ENCODE measurements around the gene COL15A1.

DNA sequence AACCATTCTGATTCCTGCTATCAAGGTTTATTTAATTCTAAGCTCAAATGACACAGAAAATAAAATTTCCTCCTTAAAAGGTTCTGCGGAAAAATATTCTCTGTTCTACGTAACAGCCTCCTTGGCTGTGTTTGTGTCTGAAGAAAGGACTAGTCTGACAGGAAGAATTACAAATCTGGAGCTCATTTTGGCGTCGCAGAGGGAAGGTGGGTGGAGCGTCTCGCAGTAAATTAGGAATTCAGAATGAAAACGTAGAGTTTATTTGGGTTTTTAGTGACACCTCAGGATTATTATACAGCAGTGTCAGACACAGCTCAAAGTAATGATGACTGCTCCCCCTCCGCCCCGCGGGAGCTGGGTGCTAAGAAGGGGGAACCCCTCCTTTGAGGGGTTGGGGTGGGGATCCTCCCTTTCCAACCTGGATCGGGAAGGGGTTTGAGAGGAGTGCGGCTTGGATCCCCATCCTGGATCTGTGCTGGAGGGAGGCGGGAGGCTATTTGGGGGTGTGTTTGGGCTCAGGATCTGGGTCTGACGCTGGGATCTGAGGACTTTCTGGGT is 160.3 kb downstream of the COL15A1 start:
- TF ChIP-seq, protein P1, sequence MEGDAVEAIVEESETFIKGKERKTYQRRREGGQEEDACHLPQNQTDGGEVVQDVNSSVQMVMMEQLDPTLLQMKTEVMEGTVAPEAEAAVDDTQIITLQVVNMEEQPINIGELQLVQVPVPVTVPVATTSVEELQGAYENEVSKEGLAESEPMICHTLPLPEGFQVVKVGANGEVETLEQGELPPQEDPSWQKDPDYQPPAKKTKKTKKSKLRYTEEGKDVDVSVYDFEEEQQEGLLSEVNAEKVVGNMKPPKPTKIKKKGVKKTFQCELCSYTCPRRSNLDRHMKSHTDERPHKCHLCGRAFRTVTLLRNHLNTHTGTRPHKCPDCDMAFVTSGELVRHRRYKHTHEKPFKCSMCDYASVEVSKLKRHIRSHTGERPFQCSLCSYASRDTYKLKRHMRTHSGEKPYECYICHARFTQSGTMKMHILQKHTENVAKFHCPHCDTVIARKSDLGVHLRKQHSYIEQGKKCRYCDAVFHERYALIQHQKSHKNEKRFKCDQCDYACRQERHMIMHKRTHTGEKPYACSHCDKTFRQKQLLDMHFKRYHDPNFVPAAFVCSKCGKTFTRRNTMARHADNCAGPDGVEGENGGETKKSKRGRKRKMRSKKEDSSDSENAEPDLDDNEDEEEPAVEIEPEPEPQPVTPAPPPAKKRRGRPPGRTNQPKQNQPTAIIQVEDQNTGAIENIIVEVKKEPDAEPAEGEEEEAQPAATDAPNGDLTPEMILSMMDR (IDR thresholded peaks at IDR 0.05) = no peak
- TF ChIP-seq POLR2A (IDR thresholded peaks at IDR 0.05) (peak in 1 of 2 donors; percentile 17), POLR2AphosphoS5 (IDR thresholded peaks at IDR 0.05; ENCODE audit: insufficient read depth in 1 of 2, low read depth in 1 of 2) (peak; percentile 2 to 79)
